GM21825 (cell line): ENCODE measurements around the gene LEO1.
"Not testable (repeated sequence)": the region's sequence is repeated elsewhere in the genome, so short reads cannot be mapped to it uniquely, and the experiment has no call there.

ENCODE experiments used
- ATAC-seq: cut with Tn5 transposase; IDR thresholded peaks from one replicate; pipeline ENCODE4 v1.9.1; 2021; ENCODE audit warnings: mild to moderate bottlenecking, moderate library complexity; ENCODE audit not compliant: unreplicated experiment

LEO1 gene

DNA sequence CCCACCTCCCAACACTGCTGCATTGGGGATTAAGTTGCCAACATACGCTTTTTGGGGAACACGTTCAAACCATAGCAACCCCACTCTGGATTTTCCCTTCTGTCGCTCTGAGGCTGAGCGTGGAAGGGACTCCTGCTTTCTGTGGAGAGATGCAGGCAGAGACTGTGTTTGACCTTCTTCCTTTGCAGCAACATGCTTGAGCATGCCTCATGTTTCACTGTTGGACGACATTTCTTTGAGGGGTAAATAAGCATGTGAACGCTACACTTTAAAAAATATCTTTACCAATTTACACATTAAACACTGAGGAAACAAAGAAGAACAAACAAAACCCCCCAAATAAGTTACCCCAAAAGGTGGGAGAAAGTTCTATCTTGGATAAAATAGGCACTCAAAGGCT, 33.2 kb upstream of the LEO1 start:
- no peak for ATAC-seq

DNA sequence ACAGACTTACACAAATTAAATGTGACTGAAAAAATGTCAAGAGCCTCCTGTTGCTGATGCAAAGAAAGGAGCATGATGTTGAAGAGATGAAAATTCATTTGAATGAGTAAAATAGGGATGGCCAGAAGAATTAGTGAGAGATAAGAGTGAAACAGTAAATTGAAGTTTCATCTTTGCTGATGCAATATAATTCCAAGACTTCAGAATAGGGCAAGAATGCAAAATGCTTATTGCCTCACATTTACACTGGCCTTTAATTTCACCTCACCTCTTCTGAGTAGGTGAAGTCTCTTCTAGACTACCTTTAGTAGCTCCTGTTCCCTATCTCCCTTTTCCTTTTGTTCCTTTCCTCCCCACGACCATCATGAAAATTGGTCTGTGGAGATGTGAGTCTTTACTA, 32.1 kb upstream of the LEO1 start:
- no peak for ATAC-seq

DNA sequence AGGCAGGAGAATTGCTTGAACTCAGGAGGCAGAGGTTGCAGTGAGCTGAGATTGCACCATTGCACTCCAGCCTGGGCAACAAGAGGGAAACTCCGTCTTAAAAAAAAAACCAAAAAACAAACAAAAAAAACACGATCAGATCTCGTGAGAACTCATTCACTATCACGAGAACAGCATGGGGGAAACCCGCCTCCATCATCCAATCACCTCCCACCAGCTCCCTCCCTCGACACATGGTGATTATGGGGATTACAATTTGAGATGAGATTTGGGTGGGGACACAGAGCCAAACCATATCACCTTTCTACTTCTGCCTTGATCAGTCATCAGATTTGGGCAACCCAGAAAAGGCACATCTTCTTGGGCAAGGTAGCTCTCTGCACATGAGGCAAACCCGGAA, 31.5 kb upstream of the LEO1 start:
- ATAC-seq, result not testable (repeated sequence)

DNA sequence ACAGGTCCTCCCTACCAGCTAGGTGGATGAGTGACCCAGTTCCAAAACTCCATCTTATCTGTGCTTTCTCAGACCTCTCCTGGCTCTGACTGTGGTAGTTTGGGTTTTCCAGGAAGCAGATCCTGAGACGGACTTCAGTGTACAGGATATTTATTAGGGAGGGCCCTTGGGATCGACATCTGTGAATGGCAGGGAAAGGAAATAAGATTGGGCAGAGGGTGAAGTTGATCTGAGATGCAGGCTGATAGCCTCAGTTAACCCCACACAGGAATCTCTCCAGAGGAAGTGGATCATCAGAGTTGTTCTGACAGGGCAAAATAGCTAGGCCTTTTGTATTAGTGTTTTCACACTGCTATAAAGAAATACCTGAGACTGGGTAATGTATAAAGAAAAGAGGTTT, 30.8 kb upstream of the LEO1 start:
- ATAC-seq, result no peak

DNA sequence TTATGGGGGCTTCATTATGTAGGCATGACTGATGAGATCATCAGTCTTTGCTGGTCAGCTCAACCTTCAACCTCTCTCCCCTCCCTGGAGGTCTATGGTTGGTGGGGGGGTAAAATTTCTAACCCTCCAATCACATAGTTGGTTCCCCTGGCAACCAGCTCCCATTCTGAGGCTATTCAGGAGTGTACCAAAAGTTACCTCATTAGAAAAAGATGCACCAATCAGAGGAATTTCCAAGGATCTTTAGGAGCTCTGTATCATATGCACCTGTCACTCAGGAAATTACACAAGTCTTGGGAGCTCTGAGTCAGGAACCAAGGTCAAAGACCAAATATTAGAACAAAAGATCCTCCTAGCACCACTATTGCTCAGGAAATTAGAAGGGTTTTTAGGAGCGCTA, 21.4 kb upstream of the LEO1 start:
- ATAC-seq, result no peak

DNA sequence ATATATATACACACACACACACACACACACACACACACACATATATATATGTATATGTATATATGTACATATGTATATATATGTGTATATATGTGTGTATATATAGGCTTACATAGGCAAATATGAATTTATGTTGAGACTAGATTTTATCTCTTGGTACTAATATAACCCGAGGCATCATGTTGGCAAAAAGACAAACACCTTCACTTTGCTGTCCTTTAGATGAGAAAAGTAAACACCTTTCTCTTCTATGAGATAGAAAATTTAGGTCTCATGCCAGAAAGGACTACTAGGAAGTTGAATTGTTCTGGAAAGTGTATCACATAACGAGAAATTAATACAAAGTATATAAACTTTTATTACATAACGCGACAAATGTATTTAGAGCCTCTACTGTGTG, 19.6 kb upstream of the LEO1 start:
- no peak for ATAC-seq

DNA sequence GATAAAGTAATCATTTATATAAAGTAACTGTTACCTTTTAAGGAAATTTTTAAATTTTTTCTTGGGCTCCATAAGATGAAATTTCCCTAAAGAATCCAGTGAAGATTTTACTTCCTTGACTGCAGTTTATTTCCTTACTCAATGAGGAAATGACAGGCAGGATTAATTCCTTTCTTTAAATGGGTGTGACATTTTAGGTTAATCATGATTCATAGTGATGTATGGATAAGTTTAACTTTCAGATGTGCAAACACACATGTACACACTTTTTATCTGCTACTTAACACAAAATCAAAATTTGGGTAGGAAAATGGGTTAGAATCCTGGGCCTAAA, 11.2 kb upstream of the LEO1 start:
- ATAC-seq, result no peak

DNA sequence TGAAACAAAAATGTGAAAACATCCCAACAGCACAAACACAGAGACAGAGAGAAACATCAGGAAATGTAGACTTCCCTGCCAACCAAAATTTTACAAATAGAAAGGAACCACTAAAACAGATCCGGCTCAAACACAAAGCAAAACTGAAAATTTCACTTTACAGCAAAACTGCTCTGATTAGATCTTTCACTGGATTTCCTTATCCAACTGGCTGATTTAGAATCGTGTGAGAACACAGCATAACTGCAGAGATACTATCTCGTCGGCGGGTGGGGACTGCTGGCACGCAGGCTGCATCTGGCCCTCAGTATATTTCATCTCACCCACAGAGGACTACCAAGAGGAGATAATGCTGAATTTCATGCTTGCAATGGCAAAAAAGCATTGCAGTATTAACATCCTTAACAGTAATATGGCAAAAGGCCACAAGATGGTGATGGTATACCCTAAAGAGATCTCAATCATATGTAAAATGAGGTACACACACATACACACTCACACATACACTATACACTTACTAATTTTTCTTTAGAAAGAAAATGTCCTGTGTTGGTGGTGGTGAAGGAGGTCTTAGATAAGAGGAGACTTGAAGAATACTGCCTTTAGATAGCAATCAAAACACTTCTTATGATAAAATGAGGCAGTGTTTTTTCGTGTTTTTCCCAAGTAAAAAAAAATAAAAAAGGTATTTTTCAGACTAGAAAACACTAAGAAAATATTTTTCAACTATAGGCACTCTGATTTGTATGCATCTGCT, 10.6 kb upstream of the LEO1 start:
- ATAC-seq, result peak; percentile 88

DNA sequence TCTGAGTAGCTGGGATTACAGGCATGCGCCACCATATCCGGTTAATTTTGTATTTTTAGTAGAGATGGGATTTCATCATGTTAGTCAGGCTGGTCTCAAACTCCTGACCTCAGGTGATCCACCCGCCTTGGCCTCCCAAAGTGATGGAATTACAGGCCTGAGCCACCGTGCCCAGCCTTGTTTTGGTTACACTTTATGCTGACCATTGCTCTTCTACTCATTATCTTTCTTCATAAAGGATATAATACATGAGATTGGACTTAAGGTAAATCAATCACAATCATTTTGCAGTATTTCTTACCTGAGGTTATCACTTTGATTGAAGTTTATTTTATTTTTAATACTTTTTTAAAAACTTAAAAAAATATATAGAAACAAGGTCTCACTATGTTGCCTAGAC, 2.2 kb upstream of the LEO1 start:
- no peak for ATAC-seq

DNA sequence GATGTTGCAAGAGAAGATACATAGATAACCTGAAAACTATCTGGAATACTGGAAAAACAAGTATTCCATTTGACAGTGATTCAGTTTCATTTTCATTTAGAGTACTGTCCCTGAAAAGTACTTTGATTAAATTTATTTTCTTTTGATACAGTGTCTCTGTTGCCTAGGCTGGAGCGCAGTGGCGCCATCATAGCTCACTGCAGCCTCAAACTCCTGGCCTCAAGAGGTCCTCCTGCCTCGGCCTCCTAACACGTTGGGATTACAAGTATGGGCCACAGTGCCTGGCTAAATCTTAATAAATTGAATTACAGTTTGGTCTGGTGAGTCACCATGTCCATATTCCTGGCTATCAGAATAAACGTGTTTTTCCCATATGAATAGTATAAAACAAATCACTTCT, 1.6 kb upstream of the LEO1 start:
- no peak for ATAC-seq

DNA sequence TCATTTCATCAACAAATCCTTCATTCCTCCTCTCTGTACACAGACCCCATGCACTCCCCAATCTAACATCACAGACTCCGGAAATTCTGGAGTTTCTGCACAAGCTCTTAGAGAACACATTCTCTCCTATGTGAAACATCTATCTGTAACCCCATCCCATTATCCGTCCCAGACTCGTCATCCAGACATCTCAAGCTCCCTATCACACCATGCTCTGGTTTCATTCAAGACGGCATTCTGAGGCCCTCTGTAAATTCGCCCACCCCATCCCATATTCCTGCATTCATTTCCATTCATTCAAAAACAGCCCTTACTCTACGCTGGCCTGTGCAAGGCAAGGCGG, 575 bp downstream of the LEO1 start:
- peak; percentile 24 for ATAC-seq

DNA sequence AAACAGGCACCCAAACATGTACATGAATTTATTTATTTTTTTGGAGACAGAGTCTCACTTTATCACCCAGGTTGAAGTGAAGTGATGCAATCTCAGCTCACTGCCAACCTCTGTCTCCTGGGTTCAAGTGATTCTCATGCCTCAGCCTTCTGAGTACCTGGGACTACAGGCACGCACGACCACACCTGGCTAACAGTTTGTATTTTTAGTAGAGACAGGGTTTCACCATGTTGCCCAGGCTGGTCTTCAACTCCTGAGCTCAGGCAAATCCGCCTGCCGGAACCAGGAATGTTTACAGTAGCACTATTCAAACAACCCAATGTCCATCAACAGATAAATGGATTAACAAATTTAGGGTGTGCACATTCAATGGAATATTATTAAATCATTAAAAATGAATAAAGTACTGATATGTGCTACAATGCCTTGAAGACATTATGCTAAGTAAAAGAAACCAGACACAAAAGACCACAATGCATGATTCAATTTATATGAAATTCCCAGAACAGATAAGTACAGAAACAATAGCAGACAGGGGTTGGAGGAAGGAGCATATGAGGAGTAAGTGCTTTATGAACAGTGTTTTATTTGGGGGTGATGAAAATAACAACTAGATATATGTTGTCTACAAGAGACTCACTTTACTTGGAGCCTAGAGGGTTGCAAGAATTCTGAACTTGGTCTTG, 1.3 kb downstream of the LEO1 start:
- no peak for ATAC-seq

DNA sequence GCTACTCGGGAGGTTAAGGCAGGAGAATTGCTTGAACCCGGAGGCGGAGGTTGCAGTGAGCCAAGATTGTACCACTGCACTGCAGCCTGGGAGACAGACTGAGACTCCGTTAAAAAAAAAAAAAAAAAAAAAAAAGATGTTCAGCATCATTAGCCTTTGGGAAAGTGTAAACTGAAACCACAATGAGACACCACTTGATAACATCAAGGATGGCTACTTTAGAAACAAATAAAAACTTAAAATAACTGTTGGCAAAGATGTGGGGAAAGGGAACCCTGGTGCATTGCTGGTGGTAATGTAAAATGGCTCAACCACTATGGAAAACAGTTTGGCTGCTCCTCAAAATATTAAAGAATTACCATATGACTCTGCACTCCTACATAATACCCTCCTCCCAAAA, 1.9 kb downstream of the LEO1 start:
- no peak for ATAC-seq

DNA sequence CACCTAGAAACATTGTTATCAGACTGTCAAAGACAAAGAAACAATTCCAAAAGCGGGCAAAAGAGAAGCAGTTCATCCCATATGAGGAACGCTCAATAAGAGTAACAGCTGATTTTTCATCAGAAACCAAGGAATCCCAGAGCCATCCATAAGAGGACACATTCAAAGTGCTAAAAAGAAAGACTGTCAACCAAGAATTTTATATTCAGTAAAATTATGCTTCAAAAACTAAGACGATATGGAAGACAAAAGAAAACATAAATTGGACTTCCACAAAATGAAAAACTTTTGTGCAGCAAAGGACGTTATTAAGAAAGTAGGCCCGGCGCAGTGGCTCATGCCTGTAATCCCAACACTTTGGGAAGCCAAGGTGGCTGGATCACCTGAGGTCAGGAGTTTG, 4.0 kb downstream of the LEO1 start:
- ATAC-seq, result no peak

DNA sequence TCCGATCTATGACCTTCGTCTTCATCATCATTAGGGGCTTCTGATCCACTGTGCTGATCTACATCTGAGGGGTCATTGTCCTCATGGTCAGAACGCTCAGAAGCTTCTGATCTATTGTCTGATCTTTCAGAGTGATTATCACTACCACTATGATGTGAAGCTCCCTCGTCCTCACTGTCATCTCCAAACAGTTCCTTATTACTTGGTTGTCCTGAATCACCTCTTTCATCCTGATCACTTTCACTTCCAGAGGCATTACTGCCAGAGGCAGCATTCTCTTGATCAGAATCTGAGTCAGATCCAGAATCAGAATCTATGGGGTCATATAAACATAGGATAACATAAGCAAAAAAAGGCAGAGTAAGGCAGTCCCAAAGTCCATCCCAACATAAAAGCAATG, 5.4 kb downstream of the LEO1 start:
- ATAC-seq, result no peak

DNA sequence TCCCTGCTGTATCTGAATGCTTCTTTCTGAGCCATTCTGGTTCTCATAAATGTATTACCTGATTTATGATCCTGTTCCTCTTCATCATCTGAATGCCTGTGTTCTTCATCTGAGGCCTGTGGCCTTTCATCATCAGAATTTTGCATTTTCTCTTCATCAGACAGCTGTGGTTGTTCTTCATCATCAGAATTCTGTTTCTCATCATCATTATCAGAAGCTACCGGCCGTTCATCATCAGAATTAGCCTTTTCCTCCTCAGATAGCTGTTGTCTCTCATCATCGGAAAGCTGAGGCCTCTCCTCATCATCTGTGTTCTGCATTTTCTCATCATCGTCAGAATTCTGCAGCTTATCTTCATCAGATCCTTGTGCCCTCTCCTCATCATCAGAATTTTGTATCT, 5.9 kb downstream of the LEO1 start:
- no peak for ATAC-seq

DNA sequence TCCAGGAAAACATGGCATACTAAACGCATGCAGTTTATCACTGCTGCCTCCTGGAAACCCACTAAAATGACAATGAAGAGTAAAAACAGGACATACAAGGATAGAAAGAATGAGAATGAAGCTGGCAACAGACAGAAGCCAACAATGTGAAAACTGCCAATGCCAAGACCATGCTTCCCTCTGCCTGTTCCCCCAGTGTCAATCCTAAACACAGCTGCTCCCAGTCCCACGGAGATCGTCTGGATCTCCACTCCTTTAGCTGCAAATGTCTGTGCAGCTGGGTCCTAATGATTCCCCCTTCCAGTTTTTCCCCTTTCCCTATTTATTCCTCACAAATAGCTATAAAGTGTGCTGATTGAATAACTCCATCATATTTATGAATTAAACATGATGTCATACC, 16.1 kb downstream of the LEO1 start:
- ATAC-seq, result no peak

DNA sequence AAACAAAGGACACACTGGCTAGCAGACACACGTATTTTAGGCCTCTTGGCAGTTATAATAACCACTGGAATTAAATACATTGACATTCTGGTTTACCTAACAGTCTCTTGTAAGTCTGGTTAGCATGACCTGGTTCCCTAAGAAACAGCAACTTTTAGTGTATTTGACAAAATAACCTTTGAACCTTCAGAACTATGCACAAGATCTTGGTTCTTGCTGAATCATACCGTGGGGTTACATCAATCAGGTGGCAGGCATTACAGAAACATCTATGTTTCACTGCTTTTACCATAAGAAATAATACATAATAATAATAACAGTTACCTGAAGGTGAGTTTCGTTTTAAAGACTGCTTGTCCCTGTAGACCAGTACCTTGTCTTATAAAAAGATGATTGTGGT, 18.8 kb downstream of the LEO1 start:
- ATAC-seq, result no peak

DNA sequence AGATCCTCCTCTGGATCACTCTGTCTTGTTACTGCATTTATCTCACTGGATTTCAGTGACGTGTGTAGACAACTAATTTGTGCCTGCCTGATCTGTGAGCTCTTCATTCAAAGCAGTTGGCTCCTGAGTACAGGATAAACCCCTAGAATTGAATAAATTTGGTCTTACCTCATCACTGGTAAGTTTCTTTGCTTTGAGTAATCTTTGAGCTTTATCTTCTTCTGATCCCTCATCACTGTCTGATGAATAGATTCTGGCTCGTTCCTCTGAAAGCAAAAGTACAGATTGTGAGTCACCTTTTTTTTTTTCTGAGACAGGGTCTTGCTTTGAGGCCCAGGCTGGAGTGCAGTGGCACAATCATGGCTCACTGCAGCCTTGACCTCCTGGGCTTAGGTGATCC, 24.5 kb downstream of the LEO1 start:
- ATAC-seq, result no peak

DNA sequence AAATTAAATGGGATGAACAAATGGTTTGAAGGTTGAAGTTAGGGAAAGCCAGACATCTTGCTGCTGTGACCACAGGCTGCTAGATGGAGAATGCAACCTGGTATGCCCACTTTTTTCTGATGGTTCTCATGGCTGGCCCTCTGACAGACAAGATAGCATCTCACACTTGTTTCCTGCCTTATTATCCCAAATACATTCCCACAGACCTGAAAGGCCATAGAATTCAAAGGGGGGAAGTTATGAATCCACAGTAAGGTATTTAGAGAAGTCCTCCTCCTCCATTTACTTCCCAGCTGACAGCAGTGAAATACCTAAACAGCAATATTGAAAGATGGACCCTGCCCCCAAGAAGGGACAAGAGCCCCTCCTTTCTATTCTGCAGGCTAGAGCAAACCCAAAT, 32.4 kb downstream of the LEO1 start:
- ATAC-seq, result no peak

DNA sequence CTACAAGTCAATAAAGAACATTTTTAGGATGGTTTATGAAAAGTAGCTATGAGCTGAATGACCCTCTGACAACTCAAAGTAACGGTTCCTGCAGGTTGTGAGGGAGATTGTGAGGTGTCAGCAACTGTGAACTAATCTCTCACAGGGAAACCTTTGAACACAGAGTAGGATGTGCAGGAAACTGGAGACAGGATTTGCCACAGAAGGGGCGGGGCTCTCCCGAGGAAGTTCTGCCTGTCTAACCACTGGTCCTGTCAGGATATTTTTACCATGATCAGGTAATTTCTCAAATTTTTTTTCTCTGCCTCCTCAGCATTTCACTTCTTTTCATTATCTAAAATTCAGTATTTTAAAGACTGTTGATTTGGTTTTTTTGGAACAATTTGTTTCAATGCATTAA, 33.3 kb downstream of the LEO1 start:
- ATAC-seq, result no peak

DNA sequence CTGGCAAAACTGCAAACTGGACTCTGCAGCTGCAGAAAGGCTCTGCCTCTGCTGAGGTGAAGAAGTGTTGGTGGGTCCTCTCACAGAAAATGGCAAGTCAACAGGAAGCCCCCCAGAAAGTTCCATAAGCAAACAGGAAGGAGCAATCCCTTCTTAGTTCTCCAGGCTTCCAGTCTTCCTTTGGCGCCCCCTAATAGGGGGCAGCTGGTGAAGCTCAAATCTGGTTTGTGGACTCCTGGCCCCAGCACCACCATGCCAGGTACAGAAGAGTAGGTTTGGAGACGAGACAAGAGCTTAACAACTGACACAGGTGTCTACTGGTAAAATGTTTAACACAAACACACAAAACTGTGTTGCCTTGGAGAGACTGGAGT, 35.5 kb downstream of the LEO1 start:
- no peak for ATAC-seq

DNA sequence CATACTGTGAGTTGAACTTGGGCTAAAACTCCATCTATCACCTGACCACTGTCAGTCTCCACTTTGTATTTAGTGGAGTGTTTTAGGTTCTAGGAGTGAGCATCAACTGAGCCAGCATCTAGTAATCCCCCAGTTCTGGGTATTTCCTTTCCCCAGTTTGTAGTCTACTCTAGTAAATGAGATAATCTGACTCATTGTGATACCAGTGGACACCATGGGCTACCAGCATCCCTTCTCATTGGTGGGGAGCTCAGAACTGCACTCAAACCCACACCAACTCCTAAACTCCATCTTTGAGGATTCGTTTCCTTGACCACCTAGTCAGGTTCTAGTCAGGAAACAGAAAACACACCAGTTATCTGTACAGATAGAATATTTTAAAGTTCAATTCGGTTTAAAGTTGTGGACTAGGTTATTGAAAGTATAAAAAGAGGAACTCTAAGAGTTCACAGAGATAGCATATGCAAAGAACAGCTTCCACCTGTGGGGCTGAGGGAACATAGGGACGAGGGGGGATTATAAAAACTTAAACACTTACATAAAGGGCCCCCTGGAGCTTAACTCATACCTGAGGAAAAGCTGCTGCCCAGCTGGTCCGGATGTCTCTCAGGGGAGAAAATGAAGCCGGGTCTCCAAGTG, 36.0 kb downstream of the LEO1 start:
- ATAC-seq, result peak; percentile 91
